Central memory CD4-positive, alpha-beta T cell (primary cell): ENCODE measurements around the gene ARHGEF4.

Experiments used
- DNase-seq: peaks from one replicate; pipeline ENCODE4 v3.0.0; 2022

Gene ARHGEF4

GRCh38 chr2:130851624-130852382 lies 15.1 kb downstream of the ARHGEF4 start:
- no peak for DNase-seq

DNA sequence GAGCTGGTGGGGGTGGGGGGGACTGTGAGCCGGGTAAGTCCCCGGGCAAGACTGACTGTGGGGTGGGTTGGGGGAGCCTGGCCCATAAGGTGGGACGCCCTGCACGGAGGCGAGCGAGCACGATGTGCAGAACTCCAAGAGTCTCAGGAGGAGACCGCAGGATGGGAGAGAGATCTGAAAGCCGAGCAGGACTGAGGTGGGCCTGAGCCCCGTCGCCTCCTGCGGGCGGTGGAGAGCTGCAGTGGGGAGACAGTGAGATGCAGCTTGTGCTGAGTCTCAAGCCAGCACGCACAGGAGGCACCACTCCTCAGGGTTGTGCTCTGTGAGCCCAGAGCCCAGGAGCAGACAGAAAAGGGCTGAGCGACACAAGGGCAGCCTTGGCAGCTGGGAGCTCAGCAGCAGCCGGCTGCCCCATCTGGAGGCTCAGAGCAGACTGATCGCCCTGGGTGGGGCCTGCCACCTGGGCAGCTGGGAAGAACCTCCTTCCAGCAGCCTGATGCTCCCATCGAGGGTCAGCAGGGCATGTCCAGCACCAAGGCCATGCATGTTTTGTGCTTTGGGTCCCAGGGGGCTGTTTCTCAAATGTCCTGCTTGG lies 15.9 kb downstream of the ARHGEF4 start:
- DNase-seq: no peak

- DNase-seq: no peak
Observed at GRCh38 chr2:130853391-130853790, 16.7 kb downstream of the ARHGEF4 start.

GRCh38 chr2:130854301-130854700 lies 17.6 kb downstream of the ARHGEF4 start:
- no peak for DNase-seq

DNA sequence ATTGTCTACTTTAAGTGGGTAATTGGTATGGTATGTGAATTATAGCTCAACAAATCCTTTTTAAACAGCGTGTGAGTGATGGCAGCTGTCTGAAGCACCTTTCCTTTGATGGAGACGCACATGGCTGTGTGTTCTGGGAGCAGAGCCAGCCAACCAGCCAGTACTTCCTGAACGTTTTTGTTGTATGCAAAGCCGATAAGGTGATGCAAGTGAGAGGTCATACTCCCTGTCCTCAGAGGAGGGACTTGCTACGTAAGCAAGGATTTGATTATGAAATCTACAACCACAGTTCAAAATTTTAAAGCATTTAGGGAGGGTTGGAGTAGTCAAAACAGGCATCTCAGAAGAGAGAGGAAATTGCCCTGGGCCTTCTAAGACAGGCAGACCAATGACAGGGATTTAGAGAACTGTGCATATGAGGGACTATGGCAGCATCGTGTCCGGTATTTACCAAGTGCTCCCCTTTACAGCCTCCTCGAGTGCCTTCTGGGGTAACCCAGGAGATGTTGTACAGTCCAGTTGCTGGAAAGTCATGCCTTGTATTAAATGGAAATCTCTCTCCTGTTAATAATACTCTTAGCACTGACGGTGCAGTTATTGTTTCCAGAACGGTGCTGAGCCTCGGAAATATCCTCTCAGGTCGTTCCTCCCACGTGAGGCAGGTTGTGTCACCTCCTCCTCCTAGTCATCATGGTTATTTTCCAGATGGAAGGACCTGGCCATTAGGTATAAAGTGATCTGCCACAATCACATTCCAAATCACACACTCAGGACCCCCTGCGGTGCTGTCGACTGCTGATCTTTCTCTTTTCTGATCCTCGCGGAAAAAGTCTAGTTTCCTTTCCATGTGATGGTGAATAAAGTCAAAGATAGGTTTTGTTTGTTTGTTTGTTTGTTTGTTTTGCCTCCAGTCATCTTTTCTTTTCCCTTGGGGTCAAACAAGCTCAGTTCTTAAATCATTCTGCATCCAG lies 28.4 kb downstream of the ARHGEF4 start:
- no peak for DNase-seq

DNA sequence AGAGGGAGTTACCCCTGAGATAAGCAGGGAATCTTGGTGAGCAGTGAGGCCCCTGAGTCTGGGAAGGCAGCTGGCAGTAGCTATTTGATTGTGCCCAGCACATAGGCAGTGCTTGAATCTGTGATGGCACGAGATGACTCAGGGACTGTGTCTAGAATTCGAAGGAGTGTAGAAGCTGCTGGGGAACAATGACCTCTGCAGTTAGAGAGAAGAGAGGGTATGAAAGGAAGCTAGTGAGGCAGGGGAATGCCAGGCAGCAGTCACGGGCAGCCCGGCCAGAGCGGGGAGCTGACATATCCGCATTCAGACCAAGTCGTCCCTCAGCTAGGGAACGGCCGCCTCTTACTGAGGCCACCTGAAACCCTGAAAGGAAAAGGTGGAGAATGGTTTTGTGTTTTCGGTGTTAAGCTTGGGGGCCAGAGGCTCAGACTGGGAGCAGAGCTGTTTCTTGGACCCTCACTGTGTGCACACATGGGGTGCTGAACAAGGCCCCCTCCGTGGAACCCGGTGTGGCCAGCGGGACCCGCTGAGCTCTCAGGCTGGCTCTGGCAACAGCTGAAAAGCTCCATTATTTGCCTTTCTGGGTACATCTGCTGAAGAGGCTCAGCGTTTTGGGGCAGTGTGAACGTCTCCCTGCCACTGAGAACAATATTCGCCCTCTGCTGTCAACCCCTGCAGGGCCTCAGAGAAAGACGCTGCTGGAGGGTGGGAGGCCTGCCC lies 32.9 kb downstream of the ARHGEF4 start:
- no peak for DNase-seq

GRCh38 chr2:130870161-130870485 lies 33.4 kb downstream of the ARHGEF4 start:
- DNase-seq: no peak

- DNase-seq: no peak
Observed at GRCh38 chr2:130870779-130871178, 34.1 kb downstream of the ARHGEF4 start.

GRCh38 chr2:130871843-130872740 lies 35.4 kb downstream of the ARHGEF4 start:
- no peak for DNase-seq

GRCh38 chr2:130872741-130873125 lies 36.0 kb downstream of the ARHGEF4 start:
- no peak for DNase-seq

DNA sequence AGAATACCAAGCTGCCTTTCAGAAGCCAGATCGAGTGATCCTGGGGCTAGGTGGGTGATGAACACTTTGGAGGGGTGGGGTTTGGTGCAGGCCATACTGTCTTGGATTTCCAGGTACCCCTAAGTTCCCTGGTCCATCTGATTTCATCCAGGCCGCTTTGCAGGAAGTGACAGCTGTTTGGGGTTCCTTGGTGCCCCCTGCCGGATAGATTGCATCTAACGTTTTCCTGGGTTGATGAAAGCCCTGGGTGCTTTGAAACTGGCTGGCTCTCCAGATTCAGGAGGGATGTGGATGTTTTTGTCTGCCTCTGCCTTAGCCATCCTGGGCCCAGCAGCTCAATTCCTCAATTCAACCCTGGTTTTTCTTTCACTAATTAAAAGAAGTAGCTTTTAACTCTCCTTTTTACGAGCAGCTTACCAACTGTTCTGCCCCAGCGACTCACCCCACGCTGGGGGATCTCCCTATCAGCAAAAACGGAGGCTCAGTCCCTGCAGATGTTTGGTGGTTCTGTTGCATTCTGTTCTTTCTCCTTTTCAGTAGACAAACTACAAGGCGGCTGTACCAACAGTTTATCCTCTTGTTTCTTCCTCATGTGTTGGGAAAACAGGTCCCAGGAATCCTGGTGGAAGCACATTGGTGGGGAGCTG lies 37.1 kb downstream of the ARHGEF4 start:
- DNase-seq: peak; percentile 54

DNA sequence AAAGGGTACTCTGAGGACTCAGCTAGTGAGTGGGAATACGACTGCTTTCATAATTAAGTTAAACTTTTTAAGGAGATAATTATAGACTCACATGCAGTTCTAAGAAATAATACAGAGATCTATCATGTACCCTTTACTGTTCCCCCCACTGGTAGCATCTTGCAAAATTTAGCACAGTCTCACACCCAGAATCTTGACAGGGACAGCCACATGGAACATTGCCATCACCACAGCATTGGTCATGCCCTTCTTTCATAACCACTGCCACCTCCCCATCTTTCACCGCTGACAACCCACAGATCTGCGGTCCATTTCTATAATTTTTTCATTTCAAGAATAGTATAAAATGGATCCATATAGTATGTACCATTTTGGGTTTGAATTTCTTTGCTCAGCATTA lies 37.8 kb downstream of the ARHGEF4 start:
- DNase-seq: no peak

GRCh38 chr2:130875935-130876334 lies 39.2 kb downstream of the ARHGEF4 start:
- no peak for DNase-seq

DNA sequence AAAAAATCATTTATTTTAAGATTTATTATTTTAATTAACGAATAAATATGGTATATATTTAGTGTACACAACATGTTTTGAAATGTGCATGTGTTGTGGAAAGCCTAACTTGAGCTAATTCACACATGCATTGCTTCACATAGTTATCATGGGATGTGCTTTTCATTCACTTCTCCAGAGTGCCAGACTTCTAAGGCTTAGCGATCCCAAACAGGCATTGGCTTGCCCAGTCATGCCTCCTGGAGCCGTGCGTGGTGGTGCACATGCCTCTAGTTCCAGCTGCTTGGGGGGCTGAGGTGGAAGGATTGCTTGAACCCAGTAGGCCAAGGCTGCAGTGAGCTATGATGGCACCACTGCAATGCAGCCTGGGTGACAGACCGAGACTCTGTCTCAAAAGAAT lies 40.5 kb downstream of the ARHGEF4 start:
- DNase-seq: no peak

- no peak for DNase-seq
Observed at GRCh38 chr2:130878316-130878715, 41.6 kb downstream of the ARHGEF4 start.

- DNase-seq: no peak
Observed at GRCh38 chr2:130878933-130879332, 42.2 kb downstream of the ARHGEF4 start.

DNA sequence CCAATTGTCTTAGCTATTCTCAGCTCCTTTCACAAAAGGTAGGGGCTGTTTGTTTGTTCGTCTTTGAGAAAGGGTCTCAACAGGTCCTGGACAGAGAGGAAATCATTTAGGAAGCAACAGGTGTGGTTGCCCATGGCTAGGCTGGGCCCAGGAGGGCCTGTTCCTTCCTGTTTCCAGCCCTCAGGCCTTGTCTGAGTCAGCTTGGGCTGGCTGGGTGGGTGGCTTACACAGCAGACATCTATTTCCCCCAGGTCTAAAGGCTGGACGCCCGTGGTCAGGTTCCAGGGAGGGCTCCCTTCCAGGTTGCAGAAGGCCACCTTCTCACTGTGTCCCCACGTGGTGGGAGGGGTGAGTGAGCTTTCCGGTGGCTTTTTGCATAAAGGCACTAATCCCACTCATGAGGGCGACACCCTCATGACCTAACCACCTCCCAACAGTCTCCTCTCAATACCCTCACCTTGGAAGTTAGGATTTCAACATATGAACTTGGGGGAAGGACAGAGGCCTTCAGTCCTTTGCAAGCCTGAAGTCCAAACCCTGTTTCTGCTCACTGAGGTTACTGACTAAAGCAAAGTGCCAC lies 45.5 kb downstream of the ARHGEF4 start:
- no peak for DNase-seq

- DNase-seq: no peak
Observed at GRCh38 chr2:130882991-130883390, 46.3 kb downstream of the ARHGEF4 start.

GRCh38 chr2:130883496-130883895 lies 46.8 kb downstream of the ARHGEF4 start:
- no peak for DNase-seq

- DNase-seq: no peak
Observed at GRCh38 chr2:130884013-130884412, 47.3 kb downstream of the ARHGEF4 start.

- DNase-seq: no peak
Observed at GRCh38 chr2:130884503-130884902, 47.8 kb downstream of the ARHGEF4 start.
